Fibroblast of skin of left biceps (primary cell): ENCODE results near the gene BCR.
A peak's percentile ranks its signal among the peaks of the same experiment; 100 is the strongest.
"Not testable (repeated sequence)": the region's sequence is repeated elsewhere in the genome, so short reads cannot be mapped to it uniquely, and the experiment has no call there.

Source experiments
- DNase-seq, 2 experiments: peaks; one replicate each; pipeline ENCODE4 v3.0.0-alpha.2; 2013; ENCODE audit warnings: low read depth in 2 of 2

Gene BCR

GRCh38 chr22:23289851-23290724 lies 109.8 kb downstream of the BCR start:
- DNase-seq, result no peak

DNA sequence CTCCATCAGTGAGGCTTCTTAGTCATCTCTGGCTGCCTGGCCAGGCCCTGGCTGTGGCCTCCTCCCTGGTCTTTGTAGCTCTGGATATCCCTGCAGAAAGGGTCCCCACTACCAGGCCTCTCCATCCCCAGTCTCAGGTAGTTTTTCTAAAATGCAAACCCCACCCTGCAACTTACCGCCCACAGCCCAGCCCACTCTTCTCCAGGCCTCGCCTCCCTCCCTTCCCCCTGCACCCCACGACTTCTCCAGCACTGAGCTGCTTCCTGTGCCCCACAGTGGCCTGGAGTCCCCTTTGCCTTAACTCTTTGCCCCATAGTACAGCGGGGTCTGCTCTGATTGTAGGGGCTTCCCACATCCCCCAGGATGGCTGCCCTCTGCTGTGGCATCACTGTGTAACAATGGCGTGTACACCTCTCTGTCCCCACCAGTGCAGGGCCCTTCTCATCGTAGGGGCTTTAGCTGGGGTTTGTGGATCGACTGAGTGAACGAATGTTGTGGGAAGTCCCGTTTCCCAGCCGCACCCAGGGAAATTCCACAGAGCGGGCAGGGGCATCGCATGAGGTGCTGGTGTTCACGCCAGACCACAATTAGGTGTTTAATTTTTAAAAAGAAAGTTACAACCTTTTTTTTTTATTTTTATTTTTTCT lies 111.6 kb downstream of the BCR start:
- no peak for DNase-seq

GRCh38 chr22:23292453-23293350 lies 112.4 kb downstream of the BCR start:
- no peak for DNase-seq

DNA sequence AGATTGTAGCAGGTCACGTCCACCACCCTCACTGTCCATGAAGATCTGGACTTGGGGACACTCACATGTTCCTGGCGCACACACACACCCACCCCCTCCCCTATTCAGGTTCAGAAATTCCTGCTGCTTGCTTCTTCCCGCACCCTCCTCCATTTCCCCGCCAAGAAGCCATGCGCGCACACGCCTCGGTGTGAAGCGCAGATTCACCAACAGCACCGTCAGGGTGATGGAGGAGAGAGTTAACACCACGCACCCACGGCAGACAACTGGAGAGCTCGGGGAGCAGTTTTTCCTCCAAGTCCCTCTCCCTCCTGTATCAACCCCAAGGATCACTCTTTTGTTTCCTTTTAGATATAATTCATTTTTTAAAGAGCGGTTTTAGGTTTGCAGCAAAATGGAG lies 113.4 kb downstream of the BCR start:
- DNase-seq, result no peak

DNA sequence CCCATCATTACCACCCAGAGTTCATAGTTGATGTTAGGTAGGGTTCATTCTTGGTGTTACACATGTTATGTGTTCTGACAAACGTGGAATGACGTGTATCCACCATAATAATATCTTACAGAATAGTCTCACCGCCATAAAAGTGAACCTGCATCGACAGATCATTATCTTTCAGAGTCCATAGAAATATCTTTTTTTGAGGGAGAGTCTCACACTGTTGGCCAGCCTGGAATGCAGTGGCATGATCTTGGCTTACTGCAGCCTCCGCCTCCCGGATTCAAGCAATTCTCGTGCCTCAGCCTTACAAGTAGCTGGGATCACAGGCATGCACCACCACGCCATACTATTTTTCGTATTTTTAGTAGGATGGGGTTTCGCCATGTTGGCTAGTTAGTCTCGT lies 113.9 kb downstream of the BCR start:
- DNase-seq, result no peak

DNA sequence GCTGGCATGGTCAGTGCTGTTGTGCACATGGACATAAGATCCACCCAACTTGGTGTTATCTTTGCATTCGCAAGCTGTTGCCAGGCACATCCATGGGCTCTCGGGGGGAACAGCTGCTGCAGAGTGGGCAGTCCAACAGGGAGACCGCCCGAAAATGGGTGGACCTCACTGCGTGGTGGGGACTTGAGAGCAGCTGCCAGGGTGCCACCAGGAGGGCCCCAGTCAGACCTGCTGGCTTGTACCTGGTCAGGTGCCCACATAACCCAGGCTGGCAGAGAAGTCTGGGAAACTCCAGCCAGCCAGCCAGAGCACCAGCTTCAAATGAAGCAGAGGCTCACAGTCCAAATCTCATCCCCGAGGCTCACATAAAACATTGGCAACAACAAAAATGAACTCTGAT lies 120.2 kb downstream of the BCR start:
- no peak for DNase-seq

GRCh38 chr22:23301591-23301990 lies 121.3 kb downstream of the BCR start:
- DNase-seq, result no peak

DNA sequence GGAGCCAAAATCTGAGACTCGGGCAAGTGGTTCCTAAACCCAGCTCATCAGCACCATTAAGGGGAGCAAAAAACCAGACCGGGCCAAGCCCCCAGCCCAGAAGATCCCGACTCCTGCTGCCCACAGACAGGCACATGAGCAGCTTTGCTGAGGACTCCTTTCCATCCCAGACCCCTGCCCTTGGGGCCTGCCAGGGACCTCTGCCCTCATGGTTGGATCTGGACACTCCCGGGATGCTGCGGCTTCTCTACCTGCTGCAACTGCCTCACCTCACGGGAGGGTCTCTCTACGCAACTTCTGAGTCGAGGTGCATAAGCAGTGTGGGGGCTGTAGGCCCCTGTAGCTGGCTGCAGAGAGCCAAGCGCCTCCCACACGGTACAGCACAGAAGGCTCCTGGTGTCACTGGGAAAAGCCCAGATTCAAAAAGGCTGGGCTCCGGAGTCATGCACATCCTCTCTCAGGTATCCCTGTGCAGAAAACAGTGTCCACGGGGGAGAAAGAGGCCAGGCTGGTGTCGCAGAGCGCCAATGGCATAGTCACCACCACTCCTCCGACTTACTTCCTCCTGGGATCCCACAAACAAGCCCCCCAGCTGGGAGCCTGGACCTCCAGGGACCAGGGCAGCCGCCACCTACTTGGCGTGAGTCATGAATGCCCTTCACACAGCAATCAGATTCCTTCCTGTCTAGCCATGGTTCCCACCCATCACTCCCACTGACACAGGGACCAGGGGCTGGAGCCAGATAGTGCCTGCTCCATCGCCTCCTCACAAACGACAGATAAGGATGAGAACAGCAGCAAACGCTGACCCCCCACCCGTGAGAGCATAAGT lies 122.1 kb downstream of the BCR start:
- DNase-seq, result no peak

DNA sequence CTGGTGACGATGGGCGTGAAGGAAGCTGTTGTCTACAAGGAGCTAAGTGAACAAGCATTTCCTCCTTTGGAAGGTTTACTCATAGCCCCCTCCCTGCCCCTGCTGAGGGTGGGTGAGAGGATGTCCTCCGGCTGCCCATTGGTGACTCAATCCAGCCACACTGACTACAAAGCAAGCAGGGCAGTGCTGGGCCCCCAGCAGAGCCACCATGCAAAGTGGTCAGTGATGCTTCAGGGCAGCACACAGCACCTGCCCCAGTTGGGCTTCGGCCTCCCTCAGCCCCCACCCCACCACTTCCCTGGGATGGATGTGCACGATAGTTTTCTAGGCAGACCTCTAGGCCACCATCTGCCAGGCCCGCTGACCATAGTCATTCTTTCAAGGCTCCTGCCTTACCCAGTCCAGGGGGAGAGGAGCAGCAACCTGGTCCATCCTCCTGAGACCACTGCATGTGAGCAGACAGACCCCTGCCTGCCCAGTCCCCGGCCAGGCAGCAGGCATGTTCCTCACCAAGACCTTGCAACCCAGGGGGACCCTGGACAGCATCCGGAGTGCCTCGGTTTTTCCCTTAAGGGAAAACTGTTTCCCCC lies 125.1 kb downstream of the BCR start:
- DNase-seq, result no peak

GRCh38 chr22:23305922-23306374 lies 125.6 kb downstream of the BCR start:
- no peak for DNase-seq

GRCh38 chr22:23306438-23306921 lies 126.2 kb downstream of the BCR start:
- no peak for DNase-seq

DNA sequence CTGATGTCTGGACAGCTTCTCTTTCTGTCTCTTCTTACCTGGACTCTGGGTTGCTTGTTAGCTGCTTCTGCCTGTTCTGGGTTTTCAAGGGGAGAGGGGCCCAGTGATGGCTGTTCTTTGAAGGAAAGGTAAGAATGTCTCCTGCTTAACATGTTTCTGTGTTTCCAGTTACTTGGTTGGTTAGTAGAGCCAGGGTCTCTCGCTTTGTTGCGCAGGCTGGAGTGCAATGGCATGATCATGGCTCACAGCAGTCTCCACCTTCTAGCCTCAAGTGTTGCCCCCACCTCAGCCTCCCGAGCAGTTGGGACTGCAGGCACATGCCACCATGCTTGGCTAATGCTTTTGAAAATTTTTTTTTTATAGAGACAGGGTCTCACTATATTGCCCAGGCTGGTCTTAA lies 126.6 kb downstream of the BCR start:
- no peak for DNase-seq

DNA sequence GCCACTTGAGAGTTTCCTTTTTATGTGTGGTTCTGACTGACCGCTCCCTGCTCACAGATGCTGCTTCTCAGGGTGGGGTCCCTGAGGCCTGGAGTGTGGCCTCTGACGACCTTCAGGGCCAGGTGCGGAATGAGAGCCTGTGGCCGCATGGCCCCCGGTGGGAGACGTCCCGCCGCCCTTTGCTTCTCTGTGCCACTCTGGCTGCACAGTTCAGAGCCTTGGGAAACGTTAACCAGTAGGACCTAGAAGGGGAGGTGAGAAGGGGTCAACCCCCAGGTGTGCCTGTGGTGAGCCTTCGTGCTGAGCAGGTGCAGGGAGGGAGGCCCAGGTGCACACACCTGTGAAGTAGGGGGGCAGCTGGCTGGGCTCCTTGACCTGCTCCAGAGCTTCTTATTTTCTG lies 127.2 kb downstream of the BCR start:
- not testable (repeated sequence) for DNase-seq

DNA sequence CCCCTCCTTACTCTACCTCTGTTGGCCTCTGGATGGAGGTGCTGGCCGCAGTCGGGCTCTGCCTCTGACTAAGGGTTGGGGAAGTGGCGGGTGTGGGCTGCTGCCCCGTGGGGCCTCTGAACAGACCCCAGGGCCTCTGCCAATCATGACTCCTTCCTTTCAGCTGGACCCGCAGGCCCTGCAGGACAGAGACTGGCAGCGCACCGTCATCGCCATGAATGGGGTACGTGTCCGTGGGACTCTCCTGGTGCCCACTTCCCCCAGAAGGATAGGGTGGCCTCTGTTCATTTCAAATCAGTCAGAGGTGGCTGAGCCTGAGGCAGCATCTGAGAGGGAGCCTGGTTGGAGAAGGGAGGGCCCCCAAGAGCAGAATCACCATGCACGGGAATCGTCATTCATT lies 129.0 kb downstream of the BCR start:
- not testable (repeated sequence) for DNase-seq

DNA sequence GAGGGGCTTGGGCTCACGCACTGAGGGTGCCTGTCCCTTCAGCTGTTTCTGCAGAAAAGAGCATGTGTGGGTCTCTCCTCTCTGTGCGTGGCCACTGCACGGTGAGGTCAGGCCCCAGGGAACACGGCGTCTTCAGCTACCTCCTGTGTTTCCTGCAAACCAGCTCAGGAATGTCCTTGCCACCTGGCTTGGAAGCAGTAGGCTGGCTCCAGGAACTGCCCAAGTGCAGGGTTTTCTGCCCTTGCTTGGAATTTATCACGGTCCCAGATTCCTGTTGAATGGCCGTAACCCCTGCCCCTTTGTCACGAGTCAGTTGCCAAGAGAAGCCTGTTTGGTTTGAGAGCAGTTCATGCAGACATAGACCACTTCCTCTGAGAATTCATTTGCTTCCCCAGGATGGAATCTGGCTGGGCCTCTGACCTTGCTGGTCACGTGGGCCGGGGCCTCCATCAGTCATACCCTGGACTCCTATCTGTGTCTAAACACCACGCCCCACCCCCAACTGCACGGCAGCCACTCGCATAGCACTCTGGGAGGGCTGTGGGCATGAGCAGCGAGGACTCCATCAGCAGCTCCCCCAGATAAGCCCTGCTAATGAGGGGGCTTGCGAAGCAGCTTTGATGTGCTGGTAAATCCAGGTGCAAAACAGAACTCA lies 130.3 kb downstream of the BCR start:
- DNase-seq, result not testable (repeated sequence)

DNA sequence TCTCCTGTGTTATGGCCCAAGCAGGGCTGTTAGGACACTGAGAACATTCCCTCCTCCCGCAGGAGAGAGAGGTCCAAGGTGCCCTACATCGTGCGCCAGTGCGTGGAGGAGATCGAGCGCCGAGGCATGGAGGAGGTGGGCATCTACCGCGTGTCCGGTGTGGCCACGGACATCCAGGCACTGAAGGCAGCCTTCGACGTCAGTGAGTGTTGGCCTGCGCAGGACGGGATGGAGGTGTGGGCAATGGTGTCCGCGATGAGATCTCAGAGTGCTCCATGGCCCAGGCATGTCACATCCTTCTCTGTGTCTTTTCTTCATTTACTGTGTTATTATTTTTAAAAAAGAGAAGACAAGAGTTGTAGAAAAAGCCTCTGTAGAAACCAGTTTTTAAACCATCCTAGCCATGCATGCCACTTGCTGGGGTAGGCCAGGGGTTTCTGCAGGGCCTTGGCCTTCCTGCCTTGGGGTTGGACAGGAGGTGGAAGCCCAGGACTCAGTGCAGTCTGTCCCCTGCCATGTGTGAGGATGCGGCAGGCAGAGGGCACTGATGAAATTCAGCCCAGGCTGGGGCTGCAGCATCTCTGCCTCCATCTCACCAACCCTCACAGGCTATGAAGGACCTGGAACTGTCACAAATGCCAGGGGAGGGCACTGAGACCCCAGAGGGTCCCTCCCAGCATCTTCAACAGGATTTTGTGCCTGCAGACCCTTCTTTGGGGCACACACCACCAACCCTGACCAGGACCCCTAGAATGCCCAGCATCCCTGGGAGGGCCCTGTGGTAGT lies 131.5 kb downstream of the BCR start:
- DNase-seq, result not testable (repeated sequence)

DNA sequence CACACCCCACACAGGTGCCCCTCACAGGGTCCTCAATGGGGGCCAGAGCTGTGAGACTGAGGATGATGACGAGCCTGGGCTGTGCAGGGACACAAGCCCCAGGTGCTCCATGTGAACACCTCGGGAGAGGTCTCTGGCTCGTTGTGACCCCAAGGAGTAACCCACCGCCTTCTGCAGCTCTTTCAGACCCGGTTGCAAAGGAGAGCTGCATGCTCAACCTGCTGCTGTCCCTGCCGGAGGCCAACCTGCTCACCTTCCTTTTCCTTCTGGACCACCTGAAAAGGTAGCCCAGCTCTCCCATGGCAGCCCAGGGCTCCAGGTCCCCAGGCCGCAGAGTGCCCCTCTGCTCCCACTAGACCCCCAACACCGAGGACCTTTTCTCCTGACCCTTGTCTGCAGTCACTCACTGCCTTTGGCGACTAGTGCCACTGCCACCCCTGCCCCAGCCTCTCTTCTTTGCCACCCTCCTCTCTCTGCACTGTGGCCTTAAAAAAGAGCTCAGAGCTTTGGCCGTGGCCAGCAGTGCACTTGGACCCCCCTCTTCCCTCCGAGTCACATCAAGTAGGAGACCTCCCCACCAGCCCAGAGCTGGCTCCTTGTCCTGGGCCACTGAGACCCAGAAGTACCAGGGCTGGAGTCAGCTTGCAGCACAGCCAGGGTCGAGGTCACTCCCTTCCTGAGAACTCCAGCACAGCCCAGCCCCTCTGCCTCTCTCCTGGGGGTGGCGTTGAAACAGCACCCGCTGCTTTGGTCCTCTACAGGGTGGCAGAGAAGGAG lies 133.7 kb downstream of the BCR start:
- DNase-seq, result no peak

DNA sequence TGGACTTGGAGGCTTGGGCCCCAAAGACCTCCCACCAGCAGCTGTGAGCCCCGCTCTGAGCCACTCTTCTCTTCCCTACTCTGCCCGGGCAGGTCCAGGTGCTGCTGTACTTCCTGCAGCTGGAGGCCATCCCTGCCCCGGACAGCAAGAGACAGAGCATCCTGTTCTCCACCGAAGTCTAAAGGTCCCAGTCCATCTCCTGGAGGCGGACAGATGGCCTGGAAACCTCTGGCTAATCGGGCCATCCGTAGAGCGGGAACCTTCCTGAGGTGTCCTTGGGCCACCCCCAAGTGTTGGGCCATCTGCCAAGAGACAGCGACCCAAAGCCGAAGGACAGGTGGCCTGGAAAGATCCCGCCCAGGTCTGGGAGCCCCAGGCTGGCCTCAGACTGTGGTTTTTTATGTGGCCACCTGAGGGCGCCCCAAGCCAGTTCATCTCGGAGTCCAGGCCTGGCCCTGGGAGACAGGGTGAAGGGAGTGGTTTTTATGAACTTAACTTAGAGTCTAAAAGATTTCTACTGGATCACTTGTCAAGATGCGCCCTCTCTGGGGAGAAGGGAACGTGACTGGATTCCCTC lies 135.1 kb downstream of the BCR start:
- peak; percentile 9 to 19 for DNase-seq
